Lower leg skin (tissue), 4 donors: ENCODE results near the gene SLC9C1. TPM values are rescaled to one million over a fixed set of nuclear protein-coding genes. Genes with fewer than 3 reads are reported as not detected.

Source experiments
- DNase-seq, 2 donors: peaks; one replicate each; pipeline ENCODE4 v3.0.0-alpha.2; 2019; ENCODE audit warnings: low spot score in 2 of 2
- H3K4me3 ChIP-seq: fragments of 200-600 bp; sonication (generic); 2 replicates; pipeline ENCODE4 v1.5.1; 2017; ENCODE audit warnings: mild to moderate bottlenecking, low read depth; ENCODE audit not compliant: poor library complexity, severe bottlenecking
- CTCF ChIP-seq, 3 donors: fragments of 450-650 bp; IDR thresholded peaks; one replicate each; pipeline ENCODE4 v1.5.1; 2016; ENCODE audit warnings: antibody characterized with exemption in 3 of 3, mild to moderate bottlenecking in 3 of 3, moderate library complexity in 2 of 3
- POLR2A ChIP-seq, 2 donors: fragments of 450-650 bp; IDR thresholded peaks; one replicate each; pipeline ENCODE4 v1.6.1; 2016 to 2017; ENCODE audit warnings: antibody characterized with exemption in 2 of 2, mild to moderate bottlenecking in 1 of 2, moderate library complexity in 1 of 2
- WGBS, 2 donors: methylation state at CpG; one replicate each; pipeline ENCODE4 v1.1.5; 2018; 5-methylcytosine and 5-hydroxymethylcytosine counted together
- intact Hi-C: fragments of 100-400 bp; cut with DNase I; formaldehyde crosslinking; loops from one replicate; pipeline ENCODE4 v1.15.0; 2023; ENCODE audit warnings: low total_unique reads
- total RNA-seq, 4 donors: library from RNA; depleted of rRNA; stranded (reverse); fragments of >200 nt; gene quantifications; one replicate each; pipeline ENCODE4 v1.1.0, GENCODE V29; 2016

The SLC9C1 gene
- total RNA-seq, 4 donors from 2014 or later: not detected

GRCh38 chr3:112126511-112126911 is 167.5 kb downstream of the SLC9C1 start:
- TF ChIP-seq POLR2A (IDR thresholded peaks at IDR 0.05) (no peak), CTCF (IDR thresholded peaks at IDR 0.05) (no peak)
- intact Hi-C loops: no loop called here
- no peak overlapping the region for H3K4me3 ChIP-seq
- DNase-seq: no peak
- 57 to 67% methylated on average over 1 of the region's 1 CpG for WGBS, 2 donors

- no peak for DNase-seq
- intact Hi-C loops: no loop called here
- TF ChIP-seq POLR2A (IDR thresholded peaks at IDR 0.05) (no peak), CTCF (IDR thresholded peaks at IDR 0.05) (no peak)
- H3K4me3 ChIP-seq: no peak overlapping the region
- 80 to 82% methylated on average over 5 of the region's 5 CpGs for WGBS, 2 donors
Observed at GRCh38 chr3:112124907-112125607, 169.0 kb downstream of the SLC9C1 start.

- H3K4me3 ChIP-seq: no peak overlapping the region
- intact Hi-C loops: no loop called here
- no peak for DNase-seq
- WGBS, 2 donors: 90% methylated on average over 2 of the region's 2 CpGs
- no peak for TF ChIP-seq CTCF (IDR thresholded peaks at IDR 0.05)
- no peak for TF ChIP-seq POLR2A (IDR thresholded peaks at IDR 0.05)
Observed at GRCh38 chr3:112123548-112123947, 170.5 kb downstream of the SLC9C1 start.

- no peak for TF ChIP-seq CTCF (IDR thresholded peaks at IDR 0.05)
- no peak for TF ChIP-seq POLR2A (IDR thresholded peaks at IDR 0.05)
- intact Hi-C loops: no loop called here
- no peak overlapping the region for H3K4me3 ChIP-seq
- no peak for DNase-seq
Observed at GRCh38 chr3:112122870-112123269, 171.1 kb downstream of the SLC9C1 start.

GRCh38 chr3:112121577-112122547 is 172.2 kb downstream of the SLC9C1 start:
- WGBS, 2 donors: 94 to 96% methylated on average over 2 of the region's 2 CpGs
- TF ChIP-seq CTCF (IDR thresholded peaks at IDR 0.05) (no peak), POLR2A (IDR thresholded peaks at IDR 0.05) (no peak)
- no peak overlapping the region for H3K4me3 ChIP-seq
- intact Hi-C loops: no loop called here
- no peak for DNase-seq
